Glutamatergic neuron (in vitro differentiated cells): Measurements from ENCODE around the gene TMEM72. TPM values are rescaled to one million over a fixed set of nuclear protein-coding genes. Genes with fewer than 3 reads are reported as not detected.

Experiments
- DNase-seq: peaks from one replicate; pipeline ENCODE4 v3.0.0; 2022
- H3K27ac Mint-ChIP-seq: one replicate; pipeline ENCODE4 v1.8.0; 2020; ENCODE audit warnings: mild to moderate bottlenecking, mixed read lengths, inconsistent platforms; ENCODE audit not compliant: unreplicated experiment
- H3K27me3 Mint-ChIP-seq: one replicate; pipeline ENCODE4 v1.8.0; 2020; ENCODE audit warnings: mild to moderate bottlenecking, moderate library complexity, mixed read lengths, inconsistent platforms; ENCODE audit not compliant: unreplicated experiment
- H3K36me3 Mint-ChIP-seq: one replicate; pipeline ENCODE4 v1.8.0; 2020; ENCODE audit warnings: mild to moderate bottlenecking, mixed read lengths, inconsistent platforms; ENCODE audit not compliant: unreplicated experiment
- H3K4me1 Mint-ChIP-seq: one replicate; pipeline ENCODE4 v1.8.0; 2020; ENCODE audit warnings: mild to moderate bottlenecking, low read depth, mixed read lengths, inconsistent platforms; ENCODE audit not compliant: unreplicated experiment
- H3K4me3 Mint-ChIP-seq: one replicate; pipeline ENCODE4 v1.8.0; 2020; ENCODE audit warnings: mild to moderate bottlenecking, mixed read lengths, inconsistent platforms; ENCODE audit not compliant: unreplicated experiment
- H3K9me3 Mint-ChIP-seq: one replicate; pipeline ENCODE4 v1.8.0; 2020; ENCODE audit warnings: mild to moderate bottlenecking, moderate library complexity, mixed read lengths, inconsistent platforms; ENCODE audit not compliant: unreplicated experiment
- CTCF ChIP-seq: fragments of 200-600 bp; sonication (generic); IDR thresholded peaks from one replicate; pipeline ENCODE4 v1.5.0; 2021; ENCODE audit not compliant: partially characterized antibody, unreplicated experiment
- long read RNA-seq: library from polyadenylated mRNA; unstranded; transcript quantifications from one replicate; pipeline ENCODE4 v2.0.0, GENCODE V29; 2020; ENCODE audit not compliant: unreplicated experiment
- total RNA-seq: library from RNA; stranded (reverse); fragmentation: NEBNext Ultra II Directional; extraction: Animal tissue kit (Norgen Biotek cat#: 25700); gene quantifications from one replicate; pipeline ENCODE4 v1.2.1, GENCODE V29; 2021; ENCODE audit not compliant: unreplicated experiment

TMEM72 gene
- not detected for total RNA-seq
- long read RNA-seq, result 0 reads

GRCh38 chr10:44911081-44911540, at the start of gene TMEM72:
TSS of gene TMEM72 (plus strand) at chr10:44911337. CDS start at chr10:44911513, 176 bp downstream.
- TF ChIP-seq CTCF, result no peak
- Mint-ChIP-seq H3K27me3 (peaks cover 15% of the 10 kb centered on the region), H3K27ac (no peak within 1 kb of the TSS), H3K4me1 (peaks cover 42% of the 10 kb centered on the region), H3K9me3 (peaks cover 13% of the 10 kb centered on the region), H3K4me3 (no peak within 1 kb of the TSS), H3K36me3 (no peaks in the 10 kb centered on the region)
- DNase-seq, result peak; percentile 41

DNA sequence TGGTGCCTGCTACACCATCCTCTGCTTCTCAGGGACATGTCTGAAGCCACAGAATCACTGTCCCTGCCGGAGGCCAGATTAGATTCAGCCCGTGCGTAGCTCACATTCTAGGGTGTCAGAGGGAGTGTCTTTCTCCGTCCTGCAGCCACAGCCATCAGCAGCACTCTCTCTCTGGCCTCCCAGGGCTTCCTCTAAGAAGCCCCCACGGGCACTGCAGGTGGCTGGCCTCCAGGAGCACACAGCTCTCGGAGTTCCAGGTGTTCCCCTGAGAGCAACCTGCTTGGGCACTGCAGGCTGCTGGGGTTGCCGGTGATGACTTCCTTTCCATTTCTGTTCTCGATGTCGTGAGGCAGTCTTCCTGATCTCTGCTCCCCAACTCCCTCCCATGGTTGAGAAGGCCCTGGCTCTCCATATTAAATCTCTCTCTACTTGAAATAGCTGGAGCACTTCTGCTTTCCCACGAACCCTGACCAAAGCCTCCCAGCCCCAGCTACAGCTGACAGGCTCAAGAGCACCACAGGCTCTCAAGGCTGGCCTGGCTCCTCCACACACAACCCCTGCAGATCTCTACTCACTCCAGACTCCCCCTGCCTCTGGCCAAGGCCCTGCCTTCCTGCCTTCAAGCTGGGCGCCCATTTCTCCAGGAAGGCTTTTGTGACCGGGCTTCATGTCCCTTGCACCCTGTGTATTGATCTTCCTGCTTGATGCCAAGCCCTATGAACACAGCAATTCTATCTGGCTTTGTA, 49.0 kb upstream of the TMEM72 start:
- TF ChIP-seq CTCF, result no peak
- no peak for DNase-seq
- Mint-ChIP-seq H3K4me1 (peaks cover 23% of the 10 kb centered on the region), H3K9me3 (peaks cover 12% of the 10 kb centered on the region), H3K4me3 (no peak overlapping the region), H3K36me3 (no peaks in the 10 kb centered on the region), H3K27ac (peak overlapping the region; percentile 20), H3K27me3 (peaks cover 13% of the 10 kb centered on the region)

DNA sequence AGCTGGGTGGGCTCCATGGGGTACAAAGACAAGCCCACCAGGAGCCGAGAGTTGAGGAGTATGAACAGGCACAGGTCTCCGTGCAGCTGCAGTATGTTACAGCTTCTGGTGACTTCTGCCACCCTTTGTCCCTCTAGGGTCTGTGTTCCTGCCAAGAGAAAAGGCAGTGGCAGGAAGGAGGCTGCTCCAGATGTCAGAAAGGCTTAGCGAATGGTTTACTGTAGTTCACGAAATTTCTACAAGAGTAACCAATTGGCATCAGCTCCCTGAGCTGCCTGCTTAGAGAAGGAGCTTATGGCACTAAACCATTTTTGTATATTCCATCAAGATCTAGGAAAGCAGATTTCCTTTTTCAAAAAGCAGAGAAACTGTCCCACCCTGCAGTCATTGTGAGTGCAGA, 48.2 kb upstream of the TMEM72 start:
- H3K4me1 Mint-ChIP-seq, result peaks cover 16% of the 10 kb centered on the region
- peaks cover 11% of the 10 kb centered on the region for H3K27me3 Mint-ChIP-seq
- no peak overlapping the region for H3K4me3 Mint-ChIP-seq
- H3K9me3 Mint-ChIP-seq, result peaks cover 12% of the 10 kb centered on the region
- no peak for TF ChIP-seq CTCF
- no peak overlapping the region for H3K27ac Mint-ChIP-seq
- H3K36me3 Mint-ChIP-seq, result no peaks in the 10 kb centered on the region
- no peak for DNase-seq

- TF ChIP-seq CTCF, result no peak
- Mint-ChIP-seq H3K4me3 (peak overlapping the region; percentile 94), H3K9me3 (peaks cover 12% of the 10 kb centered on the region), H3K36me3 (no peaks in the 10 kb centered on the region), H3K4me1 (peaks cover 16% of the 10 kb centered on the region), H3K27ac (peak overlapping the region; percentile 98), H3K27me3 (peaks cover 10% of the 10 kb centered on the region)
- DNase-seq, result no peak
These were observed 47.6 kb upstream of the TMEM72 start for GRCh38 chr10:44863344-44864047.

- Mint-ChIP-seq H3K36me3 (no peaks in the 10 kb centered on the region), H3K27me3 (peaks cover 10% of the 10 kb centered on the region), H3K4me3 (peak overlapping the region; percentile 94), H3K9me3 (peaks cover 14% of the 10 kb centered on the region), H3K4me1 (peaks cover 16% of the 10 kb centered on the region), H3K27ac (peak overlapping the region; percentile 98)
- DNase-seq, result peak; percentile 58
- no peak for TF ChIP-seq CTCF
These were observed 47.1 kb upstream of the TMEM72 start for GRCh38 chr10:44864051-44864450.
